NCI-H2029 (cell line): Measurements from ENCODE around the gene ALKAL2.

Source experiments
- DNase-seq: peaks from one replicate; lab custom pipeline; 2025; lab: John Stamatoyannopoulos, UW

Gene ALKAL2

DNA sequence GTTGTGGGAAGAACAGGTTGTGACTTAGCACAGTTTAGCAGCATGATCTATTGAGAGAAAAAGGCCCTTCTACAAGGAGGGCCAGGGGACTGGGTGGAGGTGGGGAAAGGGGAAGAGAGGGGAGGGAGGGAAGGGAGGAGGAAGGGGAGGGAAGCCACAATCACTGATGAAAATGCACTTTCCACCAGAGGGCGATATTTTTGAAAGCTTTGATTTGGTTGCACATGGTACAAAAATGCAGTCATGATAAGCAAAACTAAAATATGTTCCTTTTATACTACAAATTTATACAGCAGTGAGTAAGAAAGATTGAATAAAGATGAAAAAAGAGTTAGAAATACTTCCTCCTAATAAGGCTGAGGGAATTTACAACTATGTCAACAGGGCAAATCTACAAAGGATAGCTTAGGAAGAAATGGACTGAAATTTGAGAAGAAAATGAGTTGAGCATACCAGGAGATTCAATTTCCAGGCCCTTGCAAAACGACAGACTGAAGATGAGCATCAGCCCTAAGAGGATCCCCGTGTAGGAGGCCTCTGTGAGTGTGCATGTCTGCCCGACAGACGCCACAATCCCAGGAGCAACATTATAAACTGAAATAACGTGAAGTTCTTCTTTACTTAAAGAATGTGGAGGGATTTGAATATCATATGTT lies 41.3 kb downstream of the ALKAL2 start:
- DNase-seq = peak; percentile 22

DNA sequence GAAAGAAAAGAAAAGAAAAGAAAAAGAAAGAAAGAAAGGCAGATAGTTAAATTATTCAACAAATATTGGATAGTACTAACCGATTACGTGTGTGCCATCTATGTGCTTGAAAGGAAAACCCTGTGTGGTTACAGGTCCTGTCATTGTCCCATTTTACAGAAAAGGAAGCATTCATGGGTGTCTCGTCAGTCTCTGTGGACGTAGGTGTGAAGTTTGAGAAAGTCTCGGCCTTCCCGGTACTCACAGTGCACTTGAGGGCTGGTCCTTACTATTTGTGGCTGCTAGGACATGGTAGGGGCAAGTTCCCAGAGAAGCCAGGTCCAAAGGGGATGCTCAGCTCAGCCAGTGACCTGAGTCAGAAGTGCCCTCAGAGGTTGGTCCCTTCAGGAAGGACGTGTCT lies 43.3 kb downstream of the ALKAL2 start:
- no peak for DNase-seq

DNA sequence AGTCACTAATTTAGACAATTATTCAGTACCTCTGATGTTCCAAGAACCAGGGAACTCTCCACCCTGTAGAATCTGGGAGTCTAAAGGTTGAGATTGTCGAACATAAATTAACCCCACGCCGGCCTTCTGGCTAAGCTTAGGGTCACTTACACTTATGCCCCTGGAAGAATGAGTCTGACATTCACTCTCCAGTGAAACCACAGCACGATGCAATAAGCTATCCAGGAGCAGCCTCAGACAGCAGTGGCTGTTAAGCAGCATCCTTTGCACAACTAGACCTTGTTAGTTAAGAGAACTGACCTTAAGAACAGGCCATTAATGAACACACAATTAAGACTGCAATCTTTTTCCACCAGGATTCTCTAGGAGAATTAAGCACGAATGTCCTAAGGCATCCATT lies 49.0 kb downstream of the ALKAL2 start:
- DNase-seq = no peak

DNA sequence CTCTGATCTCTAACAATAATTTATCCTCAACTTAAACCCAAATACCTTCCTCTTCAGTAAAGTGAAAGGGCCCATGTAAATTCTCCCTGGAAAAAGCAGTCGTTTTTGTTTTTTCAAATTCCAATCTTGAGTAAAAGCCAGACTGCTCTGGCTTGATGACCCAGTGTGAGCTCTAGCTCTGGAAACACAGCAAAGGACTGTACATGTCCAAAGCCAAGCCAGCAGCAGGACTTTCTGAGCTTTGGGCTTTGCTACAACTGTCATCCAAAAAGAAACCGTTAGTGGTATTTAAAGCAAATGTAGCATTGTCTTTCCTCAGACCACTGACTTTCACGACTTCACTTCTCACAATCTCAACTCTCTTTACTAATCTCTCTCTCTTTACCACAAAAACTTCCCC lies 49.5 kb downstream of the ALKAL2 start:
- no peak for DNase-seq

- DNase-seq = no peak
Observed at GRCh38 chr2:237878-238277, 50.0 kb downstream of the ALKAL2 start.

DNA sequence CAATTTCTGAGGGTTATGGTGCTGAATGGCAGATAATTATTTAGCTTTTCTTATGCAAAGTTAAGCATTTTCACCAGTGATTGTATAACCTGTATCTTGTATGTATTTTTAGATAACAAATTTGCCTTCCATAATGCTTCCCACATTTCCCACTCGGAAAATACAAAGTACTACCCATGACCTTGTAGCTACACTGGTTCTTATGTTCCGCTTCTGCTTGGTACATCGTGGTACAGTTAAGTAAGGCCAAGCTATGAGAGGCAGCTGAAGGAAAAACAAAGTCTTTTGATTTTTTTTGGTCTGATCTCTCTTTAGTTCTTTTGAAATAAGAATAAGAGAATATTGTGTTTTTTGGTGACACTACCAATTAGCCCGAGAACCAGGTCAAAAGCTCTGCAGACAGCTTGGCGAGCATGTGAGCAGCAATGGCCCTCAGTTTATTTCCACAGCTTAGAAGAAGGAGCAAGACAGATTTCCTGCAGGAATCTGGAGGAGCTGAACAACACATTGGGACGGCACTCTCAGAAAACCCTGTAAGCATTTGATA lies 50.8 kb downstream of the ALKAL2 start:
- no peak for DNase-seq

DNA sequence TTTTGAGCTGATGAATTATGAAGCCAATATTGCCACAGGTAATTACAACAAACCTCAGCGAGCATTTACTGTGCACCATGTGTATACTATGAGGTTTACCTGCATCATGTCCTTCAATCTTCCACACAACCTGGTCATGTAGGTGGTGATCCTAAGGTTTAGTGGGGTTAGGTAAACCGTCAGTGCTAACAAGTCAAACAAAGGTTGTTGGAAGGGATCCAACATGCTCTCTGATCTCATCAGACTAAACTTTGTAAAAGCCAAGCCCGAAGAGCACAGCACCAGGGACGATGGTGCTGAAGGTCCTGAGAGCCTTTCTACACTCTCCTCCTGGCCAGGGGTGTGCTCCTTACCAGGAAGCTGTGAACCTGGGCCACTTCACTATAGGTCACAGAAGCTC lies 53.5 kb downstream of the ALKAL2 start:
- DNase-seq = peak; percentile 2

- DNase-seq = no peak
Observed at GRCh38 chr2:233030-233429, 54.9 kb downstream of the ALKAL2 start.

- DNase-seq = no peak
Observed at GRCh38 chr2:231521-232185, 56.2 kb downstream of the ALKAL2 start.
